GM12892 (cell line): ENCODE results near the gene HDGFL2.

ENCODE experiments used
- POLR2A ChIP-seq: IDR thresholded peaks from 2 replicates; pipeline ENCODE4 v1.6.1; 2011; ENCODE audit warnings: low read depth, low read length, control low read depth
- POLR2AphosphoS5 ChIP-seq: IDR thresholded peaks from 2 replicates; pipeline ENCODE4 v1.6.1; 2011; ENCODE audit warnings: low read depth, low read length, control low read depth

GRCh38 chr19:4443966-4444764 lies 27.9 kb upstream of the HDGFL2 start:
- TF ChIP-seq POLR2AphosphoS5: no peak
- TF ChIP-seq POLR2A: no peak; the same call in none of the 2 replicates
